ENCODE data around the gene OR9A2.
A peak's percentile ranks its signal among the peaks of the same experiment; 100 is the strongest.

The OR9A2 gene

GRCh38 chr7:143005632-143006260, 21.2 kb downstream of the OR9A2 start:
- in situ Hi-C loops (cut with HindIII; ENCODE audit: low sequenced_read_pairs): no loop called here

GRCh38 chr7:143003393-143004051, 23.4 kb downstream of the OR9A2 start:
- in situ Hi-C loops (cut with HindIII; ENCODE audit: low sequenced_read_pairs): no loop called here
- no peak overlapping the region for H3K4me3 ChIP-seq (ENCODE audit: low read depth, low read length)
- TF ChIP-seq, protein P1, sequence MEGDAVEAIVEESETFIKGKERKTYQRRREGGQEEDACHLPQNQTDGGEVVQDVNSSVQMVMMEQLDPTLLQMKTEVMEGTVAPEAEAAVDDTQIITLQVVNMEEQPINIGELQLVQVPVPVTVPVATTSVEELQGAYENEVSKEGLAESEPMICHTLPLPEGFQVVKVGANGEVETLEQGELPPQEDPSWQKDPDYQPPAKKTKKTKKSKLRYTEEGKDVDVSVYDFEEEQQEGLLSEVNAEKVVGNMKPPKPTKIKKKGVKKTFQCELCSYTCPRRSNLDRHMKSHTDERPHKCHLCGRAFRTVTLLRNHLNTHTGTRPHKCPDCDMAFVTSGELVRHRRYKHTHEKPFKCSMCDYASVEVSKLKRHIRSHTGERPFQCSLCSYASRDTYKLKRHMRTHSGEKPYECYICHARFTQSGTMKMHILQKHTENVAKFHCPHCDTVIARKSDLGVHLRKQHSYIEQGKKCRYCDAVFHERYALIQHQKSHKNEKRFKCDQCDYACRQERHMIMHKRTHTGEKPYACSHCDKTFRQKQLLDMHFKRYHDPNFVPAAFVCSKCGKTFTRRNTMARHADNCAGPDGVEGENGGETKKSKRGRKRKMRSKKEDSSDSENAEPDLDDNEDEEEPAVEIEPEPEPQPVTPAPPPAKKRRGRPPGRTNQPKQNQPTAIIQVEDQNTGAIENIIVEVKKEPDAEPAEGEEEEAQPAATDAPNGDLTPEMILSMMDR (IDR thresholded peaks at IDR 0.05; ENCODE audit: low read depth, low read length, missing control alignments): peak; percentile 75
- peak; percentile 18 for DNase-seq (ENCODE audit: low read depth)

More at GRCh38 chr7:143005632-143006260, 21.2 kb downstream of the OR9A2 start:
- no peak for DNase-seq (ENCODE audit: low read depth)
- H3K4me3 ChIP-seq (ENCODE audit: low read depth, low read length): no peak overlapping the region
- TF ChIP-seq, protein P1 (IDR thresholded peaks at IDR 0.05; ENCODE audit: low read depth, low read length, missing control alignments): no peak

- TF ChIP-seq, protein P1 (IDR thresholded peaks at IDR 0.05; ENCODE audit: low read depth, low read length, missing control alignments): no peak
- DNase-seq (ENCODE audit: low read depth): no peak
- H3K4me3 ChIP-seq (ENCODE audit: low read depth, low read length): no peak overlapping the region
- in situ Hi-C loops (cut with HindIII; ENCODE audit: low sequenced_read_pairs): no loop called here
Observed at GRCh38 chr7:143002898-143003297, 24.0 kb downstream of the OR9A2 start.

DNA sequence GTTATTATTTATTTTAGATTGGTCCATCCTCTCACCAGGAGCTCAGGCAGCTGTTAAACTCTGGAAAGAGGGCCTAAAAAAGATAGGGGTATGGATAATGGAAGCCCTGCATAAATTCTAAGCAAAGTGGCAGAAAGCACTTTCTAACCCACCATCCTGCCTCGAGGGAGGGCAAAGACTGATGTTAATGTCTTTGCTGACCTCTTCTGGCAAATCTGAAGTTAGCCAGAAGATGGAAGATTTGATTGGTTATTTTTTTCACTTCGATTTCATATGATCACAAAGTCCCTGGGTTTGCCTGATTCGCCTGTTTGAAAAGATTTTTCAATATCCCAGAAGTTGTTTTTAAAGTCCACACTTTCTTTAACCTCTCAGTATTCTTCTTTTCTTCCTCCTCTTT, 24.8 kb downstream of the OR9A2 start:
- DNase-seq (ENCODE audit: low read depth): no peak
- in situ Hi-C loops (cut with HindIII; ENCODE audit: low sequenced_read_pairs): no loop called here
- no peak overlapping the region for H3K4me3 ChIP-seq (ENCODE audit: low read depth, low read length)
- TF ChIP-seq, protein P1 (IDR thresholded peaks at IDR 0.05; ENCODE audit: low read depth, low read length, missing control alignments): peak; percentile 33

GRCh38 chr7:143000648-143001047, 26.3 kb downstream of the OR9A2 start:
- no peak overlapping the region for H3K4me3 ChIP-seq (ENCODE audit: low read depth, low read length)
- in situ Hi-C loops (cut with HindIII; ENCODE audit: low sequenced_read_pairs): no loop called here
- TF ChIP-seq, protein P1 (IDR thresholded peaks at IDR 0.05; ENCODE audit: low read depth, low read length, missing control alignments): no peak
- no peak for DNase-seq (ENCODE audit: low read depth)

- in situ Hi-C loops (cut with HindIII; ENCODE audit: low sequenced_read_pairs): no loop called here
- TF ChIP-seq, protein P1 (IDR thresholded peaks at IDR 0.05; ENCODE audit: low read depth, low read length, missing control alignments): no peak
- no peak for DNase-seq (ENCODE audit: low read depth)
- no peak overlapping the region for H3K4me3 ChIP-seq (ENCODE audit: low read depth, low read length)
Observed at GRCh38 chr7:142999793-143000192, 27.1 kb downstream of the OR9A2 start.
